ENCODE data around the gene C1orf159. TPM values are rescaled to one million over a fixed set of nuclear protein-coding genes. Genes with fewer than 3 reads are reported as not detected.

C1orf159 gene
- total RNA-seq, 1 experiment from 2014 or later: 10.3 TPM

- DNase-seq (ENCODE audit: low read depth): no peak
Measured at GRCh38 chr1:1132042-1132950, 16.4 kb upstream of the C1orf159 start.

DNA sequence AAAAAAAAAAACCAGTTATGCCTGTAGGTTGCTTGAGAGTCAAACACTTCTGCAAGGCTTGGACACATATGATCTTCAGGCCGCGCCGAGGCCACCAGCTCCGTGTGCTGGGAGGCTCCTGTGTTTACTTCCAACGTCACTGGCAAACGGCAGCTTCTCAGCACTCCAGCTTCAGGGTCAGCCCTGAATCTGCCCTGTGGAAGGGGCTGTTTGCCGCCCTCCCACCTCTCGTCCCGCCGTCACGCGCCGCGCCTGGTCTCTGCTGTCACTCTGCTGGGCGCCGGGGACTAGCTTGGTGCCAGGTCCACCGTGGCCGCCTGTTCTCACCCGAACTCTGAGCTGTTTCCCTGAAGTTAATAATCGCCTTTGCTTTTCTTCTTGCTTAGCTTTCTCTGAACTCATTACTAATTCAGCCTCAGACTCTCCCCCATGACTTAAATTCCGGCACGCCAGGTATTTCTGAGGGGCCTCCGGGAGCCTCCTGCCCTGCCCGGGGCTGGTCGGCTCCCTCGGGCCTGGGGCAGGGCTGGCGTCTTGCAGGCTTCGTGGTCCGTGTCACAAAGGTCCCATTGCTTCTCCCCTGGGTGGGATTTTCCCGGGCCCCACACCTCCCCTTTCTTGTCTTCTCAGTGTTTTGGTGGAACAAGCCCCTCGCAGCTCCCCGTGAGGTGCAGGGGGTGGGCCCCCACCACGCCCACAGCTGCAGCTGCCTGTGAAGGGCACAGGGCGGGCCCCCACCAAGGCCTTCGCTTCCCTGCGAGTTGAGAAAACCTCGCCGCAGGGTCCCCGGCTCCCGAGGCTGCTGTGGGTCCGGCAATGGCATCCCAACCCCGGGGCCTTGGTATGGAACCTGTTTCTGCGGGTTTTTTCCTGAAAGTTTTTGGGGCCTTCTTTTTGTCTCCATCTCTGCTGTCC is 14.6 kb upstream of the C1orf159 start:
- DNase-seq (ENCODE audit: low read depth): no peak

GRCh38 chr1:1129381-1129821 is 13.5 kb upstream of the C1orf159 start:
- no peak for DNase-seq (ENCODE audit: low read depth)

DNA sequence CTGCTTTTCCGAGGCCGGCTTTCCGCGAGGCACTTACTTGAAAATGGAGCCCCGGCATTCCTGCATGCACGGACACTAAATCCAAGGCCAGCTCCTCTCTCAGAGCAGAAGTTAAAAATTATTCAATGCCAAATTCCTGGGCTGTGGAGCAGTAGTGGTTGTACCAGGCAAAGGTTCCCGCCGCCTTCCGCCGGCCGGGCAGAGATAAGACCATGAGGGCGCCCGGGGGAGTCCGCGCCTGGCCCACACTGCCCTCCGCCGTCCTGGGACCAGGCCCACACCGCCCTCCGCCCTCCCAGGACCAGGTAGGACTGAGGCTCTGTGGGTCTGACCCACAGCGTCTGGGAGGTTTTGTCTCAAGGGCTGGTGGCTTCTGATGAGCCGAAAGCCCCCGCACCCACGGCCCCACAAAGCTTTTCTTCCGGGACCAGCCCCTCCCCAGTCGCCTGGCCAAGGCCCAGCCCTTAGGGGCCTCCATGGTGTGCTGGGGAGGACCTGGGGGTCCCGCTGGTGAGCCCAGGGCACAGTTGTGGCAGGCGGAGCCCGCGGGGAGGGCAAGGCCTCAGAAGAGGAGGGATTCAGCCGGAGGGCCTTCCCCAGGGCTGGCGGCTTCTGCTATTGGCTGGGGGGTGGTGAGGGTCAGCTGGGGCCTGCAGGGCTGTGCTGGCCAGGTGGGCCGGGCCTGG is 12.7 kb upstream of the C1orf159 start:
- no peak for DNase-seq (ENCODE audit: low read depth)

- no peak for DNase-seq (ENCODE audit: low read depth)
Measured at GRCh38 chr1:1127551-1128451, 11.9 kb upstream of the C1orf159 start.

DNA sequence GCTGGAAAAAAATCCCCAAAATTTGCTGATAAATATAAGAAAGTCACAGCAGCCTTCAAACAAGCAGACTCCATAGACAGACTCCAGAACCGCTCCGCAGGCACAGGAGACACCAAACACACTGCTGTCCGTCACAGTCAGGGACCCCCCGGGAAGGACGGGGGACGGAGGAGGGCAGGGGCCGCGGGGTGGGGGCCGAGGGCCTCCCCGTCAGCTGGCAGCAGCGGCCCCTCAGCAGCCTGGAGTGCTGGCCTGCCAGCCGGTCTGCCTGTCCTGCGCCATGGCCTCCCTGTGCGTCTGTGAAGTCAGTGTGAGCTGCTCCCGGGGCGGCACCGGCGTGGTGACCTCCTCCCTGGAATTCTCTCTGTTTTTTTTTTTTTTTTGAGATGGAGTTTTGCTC is 10.1 kb upstream of the C1orf159 start:
- no peak for DNase-seq (ENCODE audit: low read depth)

DNA sequence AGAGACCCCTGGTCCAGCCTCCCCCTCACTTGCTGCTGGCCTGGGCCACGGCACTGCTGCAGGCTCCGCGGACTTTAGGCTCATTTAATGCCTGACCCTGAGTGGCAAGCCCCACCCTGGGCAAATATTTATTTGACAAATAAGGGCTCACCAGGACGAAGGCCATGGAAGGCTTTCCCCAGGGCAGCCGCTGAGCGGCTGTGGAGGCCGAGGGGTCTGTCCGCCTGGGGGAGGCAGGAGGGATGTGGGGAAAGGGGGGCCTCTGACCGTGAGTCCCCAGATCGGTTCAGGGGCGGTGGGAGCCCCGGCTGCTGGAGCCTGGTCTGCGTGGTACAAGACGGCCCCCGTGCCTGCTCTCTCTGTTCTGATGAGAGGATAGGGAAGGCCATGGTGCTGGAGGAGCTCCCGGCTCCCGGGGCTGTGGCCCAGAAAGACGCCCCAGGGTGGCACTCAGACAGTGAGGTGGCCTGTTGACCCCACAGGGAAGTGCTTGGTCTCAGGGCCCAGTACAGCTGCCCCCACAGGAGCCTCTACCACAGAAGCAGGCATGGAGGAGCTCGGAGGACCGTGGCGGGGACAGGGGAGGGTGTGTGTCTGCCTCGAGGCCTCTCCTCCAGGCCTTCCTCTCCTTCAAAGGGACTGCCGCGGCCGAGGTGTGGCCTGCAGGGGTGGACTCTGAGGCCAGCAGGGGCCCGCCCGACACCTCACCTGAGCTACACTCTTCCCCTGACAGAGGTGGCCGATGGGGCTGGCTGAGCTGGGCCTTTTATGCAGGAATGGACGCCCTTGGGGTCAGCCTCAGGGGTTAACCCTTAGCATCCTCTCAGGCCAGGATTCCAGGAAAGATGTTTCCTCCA is 9.1 kb upstream of the C1orf159 start:
- no peak for DNase-seq (ENCODE audit: low read depth)

GRCh38 chr1:1124508-1124785 is 8.6 kb upstream of the C1orf159 start:
- DNase-seq (ENCODE audit: low read depth): no peak

GRCh38 chr1:1123581-1124507 is 8.0 kb upstream of the C1orf159 start:
- DNase-seq (ENCODE audit: low read depth): peak; percentile 71

DNA sequence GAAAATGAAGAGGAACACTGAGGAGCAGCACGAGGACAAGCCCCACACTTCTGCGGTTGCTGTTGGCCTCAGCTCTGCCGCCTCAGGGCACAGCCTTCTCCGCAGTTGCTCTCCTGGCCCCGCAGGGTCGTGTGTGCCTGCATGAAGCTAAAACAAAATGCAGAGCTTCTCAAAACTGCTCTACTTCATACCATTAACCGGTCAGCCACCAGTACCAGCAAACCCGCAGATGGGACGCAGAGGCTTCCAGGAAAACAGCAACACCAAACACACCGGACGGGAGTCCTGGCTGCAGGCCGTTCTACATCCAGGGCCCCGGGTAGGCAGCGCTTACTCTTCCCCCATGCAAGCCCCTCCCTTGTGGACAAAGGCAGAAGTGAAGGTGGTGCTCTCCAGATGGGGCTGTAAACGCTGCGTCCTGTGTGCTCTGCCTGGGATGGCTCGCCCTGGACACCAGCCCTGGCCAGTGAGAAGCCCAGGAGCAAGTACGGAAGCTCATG is 7.1 kb upstream of the C1orf159 start:
- peak; percentile 71 for DNase-seq (ENCODE audit: low read depth)

GRCh38 chr1:1122078-1122811 is 6.4 kb upstream of the C1orf159 start:
- peak; percentile 63 for DNase-seq (ENCODE audit: low read depth)

DNA sequence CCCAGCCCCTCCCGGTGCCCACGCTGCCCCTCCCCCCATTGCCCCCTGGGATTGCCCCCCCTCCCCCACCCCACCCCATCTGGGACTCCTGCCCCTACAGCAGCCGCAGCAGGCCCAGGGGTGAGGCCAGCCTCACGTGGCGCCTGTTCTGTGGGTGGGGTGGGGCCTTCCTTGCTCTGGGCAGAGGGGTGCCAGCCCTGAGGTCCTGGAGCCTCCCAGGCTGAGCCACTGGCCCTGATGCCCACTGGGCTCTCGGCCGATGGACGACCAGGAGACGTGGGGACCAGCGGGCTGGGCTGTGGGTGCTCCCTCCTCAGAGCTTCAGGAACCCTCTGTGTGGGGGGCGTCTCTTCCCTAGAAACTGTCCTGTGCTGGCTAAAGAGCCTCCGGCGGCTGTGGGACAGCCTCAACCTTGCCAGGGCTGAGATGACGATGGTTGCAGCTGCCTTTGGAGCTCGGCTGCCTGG is 5.8 kb upstream of the C1orf159 start:
- DNase-seq (ENCODE audit: low read depth): no peak

GRCh38 chr1:1120866-1121591 is 5.1 kb upstream of the C1orf159 start:
- no peak for DNase-seq (ENCODE audit: low read depth)

GRCh38 chr1:1120096-1120495 is 4.2 kb upstream of the C1orf159 start:
- DNase-seq (ENCODE audit: low read depth): no peak

DNA sequence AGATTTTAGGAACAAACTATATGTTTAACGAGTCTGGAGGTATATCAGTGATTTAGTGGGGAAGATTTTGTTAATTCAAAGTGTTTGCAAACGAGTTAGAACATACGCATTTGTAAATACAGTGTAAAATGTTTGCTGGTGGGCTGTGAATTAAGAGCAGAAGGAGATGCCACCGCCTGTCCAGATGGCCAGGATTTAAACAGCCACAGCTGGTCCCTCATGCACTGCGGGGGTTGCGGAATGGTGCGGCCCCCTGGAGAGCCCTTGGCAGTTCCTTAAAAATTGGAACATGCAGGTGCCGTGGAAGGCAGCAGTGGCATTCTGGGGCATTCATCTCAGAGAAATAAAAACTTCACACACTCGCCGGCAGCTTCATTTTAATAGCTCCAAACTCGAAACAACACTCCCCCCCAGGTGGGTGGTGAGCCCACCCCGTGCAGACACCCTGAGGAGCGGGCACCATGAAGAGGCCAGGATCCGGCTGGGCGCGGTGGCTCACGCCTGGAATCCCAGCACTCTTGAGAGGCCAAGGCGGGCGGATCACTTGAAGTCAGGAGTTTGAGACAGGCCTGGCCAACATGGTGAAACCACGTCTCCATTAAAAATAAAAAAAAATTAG is 3.5 kb upstream of the C1orf159 start:
- DNase-seq (ENCODE audit: low read depth): no peak

DNA sequence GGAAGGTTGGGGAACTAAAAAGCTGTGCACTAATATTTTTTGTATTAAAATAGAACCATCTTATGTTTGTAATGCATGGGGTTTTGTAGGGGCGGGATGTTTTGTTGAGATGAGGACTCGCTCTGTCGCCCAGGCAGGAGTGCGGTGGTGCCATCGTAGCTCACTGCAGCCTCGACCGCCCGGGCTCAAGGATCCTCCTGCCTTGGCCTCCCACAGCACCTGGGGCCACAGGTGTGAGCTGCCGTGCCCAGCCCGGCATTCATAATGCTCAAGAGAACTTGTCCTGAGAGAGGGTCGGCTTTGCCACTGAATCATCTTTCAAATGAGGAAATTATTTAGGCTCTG is 3.0 kb upstream of the C1orf159 start:
- DNase-seq (ENCODE audit: low read depth): no peak
